Activated T-cell treated with anti-CD3 and anti-CD28 coated beads for 1 hour (primary cell): ENCODE data around the gene TEDC1.
A peak's percentile ranks its signal among the peaks of the same experiment; 100 is the strongest.

Experiments used
- DNase-seq: peaks from one replicate; pipeline ENCODE4 v3.0.0-alpha.2; 2020; ENCODE audit warnings: low read depth

The TEDC1 gene

GRCh38 chr14:105474483-105475268 lies 16.4 kb upstream of the TEDC1 start, which contains the start of gene CRIP2:
CRIP2 (plus strand) TSS chr14:105474821; CDS start chr14:105474863, 42 bp downstream.
- DNase-seq, result no peak

DNA sequence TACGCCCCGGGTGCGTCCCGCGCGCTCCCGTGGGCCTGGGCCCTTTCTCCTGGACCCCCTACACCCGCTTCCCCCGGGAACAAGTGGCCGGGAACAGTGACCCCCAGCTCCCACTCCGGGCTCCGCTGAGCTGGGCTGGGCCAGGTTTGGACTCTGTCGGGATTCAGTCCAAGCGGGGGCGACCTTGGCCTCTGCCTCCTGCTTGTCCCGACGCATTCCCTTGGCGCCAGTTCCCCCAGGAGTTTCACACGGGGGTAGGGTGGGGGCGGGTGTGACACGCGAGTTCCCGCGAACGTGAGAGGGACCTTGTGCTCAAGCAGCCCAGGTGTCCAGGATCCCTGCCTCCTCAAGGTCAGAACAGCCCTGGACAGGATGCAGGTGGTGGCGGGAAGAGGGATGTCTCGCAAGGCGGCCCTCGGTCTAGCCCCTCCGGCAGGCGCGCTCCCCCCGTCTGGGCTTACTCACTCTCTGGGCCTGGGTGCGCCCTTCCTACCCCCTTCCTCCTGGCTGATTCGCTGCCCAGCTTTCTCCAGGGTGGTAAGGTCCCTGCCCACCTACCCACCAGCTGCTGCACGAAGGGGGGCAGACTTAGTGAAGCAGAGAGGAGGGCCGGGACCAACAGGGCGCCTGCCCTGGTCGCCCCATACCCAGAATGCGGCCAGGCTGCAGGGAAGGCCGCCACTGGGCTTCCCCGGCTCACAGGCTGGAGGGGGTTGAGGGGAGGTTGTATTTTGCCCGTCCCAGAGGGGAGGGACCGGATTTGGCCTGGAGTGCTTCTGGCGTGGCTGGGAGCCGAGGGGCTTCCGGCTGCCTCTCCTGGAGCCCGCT lies 15.6 kb upstream of the TEDC1 start:
- DNase-seq, result no peak

DNA sequence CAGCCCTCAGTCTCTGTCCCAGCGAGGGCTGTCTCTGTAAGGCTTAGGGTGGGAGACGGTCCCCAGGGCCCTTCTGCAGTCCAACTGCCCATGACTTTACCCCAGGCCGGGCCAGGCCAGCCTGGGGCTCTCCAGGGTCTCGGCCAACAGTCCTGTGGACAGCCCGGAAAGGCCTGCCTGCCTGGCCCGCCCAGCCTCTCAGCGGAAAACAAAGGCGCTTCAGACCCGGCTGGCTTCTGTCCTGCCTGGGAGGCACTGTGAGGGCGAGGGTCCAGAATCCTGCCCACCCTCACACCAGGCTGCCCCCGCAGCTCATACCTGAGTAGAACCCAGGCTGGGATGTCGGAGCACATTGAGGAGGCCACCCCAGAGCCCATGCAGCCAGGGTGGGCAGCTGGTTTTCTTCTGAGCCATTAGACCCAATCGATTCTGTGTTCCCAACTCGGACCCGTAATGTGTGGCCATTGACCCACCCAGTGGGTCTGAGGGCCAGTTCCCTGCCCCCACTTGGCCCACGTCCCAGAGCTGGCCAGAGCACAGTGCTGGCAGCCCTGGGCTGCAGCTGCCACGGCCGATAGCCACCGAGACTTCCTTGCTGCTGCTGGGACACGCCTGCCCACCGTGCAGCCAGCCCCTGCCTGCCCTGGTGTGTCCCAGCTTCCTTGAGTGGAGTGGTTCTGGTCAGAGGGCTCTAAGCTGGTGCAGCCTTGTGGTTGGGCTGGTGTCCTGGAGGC lies 14.8 kb upstream of the TEDC1 start:
- DNase-seq, result no peak

DNA sequence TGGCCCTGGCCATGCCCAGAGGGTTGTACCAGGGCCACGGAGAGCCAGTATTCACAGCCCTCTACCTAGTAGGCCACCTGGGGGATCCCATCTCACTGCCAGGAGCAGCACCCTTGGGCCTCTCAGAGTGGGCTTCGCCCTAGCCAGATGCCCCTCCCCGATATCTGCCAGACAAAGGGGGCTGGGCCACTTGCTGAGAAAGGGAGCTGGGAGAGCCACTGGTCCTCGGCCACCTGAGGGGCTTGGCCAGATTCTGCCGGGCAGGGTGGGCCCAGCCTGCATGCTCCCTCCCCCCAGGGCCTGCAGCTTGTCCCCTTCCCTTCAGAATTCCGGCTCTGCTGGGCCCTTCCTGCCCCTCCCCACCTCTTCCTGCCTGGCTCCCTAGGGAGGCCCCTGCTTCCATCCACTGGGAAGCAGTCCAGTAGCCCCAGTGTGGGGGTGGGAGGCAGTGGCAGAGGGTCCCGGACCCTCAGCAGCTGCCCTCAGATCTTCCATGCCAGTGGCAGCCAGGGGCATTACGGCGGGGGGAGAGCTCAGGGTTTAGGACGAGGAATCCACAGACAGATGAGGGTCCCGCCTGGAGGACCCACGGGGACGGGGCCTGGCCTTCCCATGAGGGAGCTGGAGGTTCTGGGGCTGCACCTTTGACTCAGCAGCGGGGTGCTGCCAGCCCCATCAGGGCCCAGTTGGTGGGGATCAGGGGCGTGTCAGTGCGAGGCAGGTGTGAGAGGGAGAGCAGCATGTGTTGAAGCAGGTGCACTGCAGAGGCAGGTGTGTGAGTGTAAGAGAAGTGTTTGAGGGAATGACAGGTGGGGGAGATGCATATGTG lies 14.0 kb upstream of the TEDC1 start:
- no peak for DNase-seq

DNA sequence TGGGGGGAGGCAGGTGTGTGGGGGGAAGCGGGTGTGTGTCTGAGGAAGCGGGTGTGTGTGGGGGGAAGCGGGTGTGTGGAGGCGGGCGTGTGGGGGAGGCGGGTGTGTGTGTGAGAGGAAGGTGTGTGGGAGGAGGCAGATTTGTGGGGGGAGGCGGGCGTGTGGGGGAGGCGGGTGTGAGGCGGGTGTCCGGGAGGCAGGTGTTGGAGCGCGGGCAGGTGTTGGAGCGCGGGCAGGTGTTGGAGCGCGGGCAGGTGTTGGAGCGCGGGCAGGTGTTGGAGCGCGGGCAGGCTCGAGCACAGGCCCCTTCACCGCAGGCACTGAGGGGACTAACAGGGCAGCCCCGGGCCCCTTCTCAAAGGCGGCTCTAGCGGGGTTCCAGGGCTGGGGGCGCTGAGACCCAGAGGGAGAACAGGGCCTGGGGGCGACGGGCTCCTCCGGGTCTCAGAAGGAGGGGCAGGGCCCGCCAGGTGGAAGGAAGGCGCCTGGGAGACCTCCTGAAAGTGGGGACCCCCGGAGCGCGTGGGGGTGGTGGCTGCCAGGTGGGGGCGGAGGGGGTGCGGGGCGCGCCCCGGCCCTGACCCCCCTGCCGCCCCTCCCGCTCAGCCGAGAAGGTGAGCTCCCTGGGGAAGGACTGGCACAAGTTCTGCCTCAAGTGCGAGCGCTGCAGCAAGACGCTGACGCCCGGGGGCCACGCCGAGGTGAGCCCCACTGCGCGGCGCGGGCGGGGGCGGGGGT lies 13.2 kb upstream of the TEDC1 start:
- DNase-seq, result peak; percentile 66

DNA sequence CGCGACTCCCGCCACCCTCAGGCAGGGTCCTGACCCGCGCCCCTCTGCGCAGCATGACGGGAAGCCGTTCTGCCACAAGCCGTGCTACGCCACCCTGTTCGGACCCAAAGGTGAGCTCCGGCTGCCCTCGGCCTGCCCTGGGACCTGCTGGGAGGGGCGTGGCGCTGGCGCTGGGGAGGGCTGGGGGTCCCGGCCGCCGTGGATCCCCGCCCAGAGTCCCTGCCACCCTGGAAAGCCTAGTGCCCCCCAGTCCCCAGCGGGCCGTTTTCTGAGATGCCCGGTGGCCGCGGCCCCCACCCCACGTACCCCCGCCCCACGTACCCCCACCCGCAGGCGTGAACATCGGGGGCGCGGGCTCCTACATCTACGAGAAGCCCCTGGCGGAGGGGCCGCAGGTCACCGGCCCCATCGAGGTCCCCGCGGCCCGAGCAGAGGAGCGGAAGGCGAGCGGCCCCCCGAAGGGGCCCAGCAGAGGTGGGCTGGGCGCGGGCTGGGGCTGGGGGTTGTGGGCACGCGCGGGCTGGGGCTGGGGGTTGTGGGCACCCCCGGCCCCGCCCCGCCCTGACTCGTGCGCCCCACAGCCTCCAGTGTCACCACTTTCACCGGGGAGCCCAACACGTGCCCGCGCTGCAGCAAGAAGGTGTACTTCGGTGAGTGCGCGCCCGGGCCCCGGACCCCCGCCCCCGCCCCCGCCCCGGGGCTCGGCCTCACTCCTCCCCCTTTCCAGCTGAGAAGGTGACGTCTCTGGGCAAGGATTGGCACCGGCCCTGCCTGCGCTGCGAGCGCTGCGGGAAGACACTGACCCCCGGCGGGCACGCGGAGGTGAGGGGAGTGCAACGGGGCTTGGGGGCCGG lies 12.4 kb upstream of the TEDC1 start:
- no peak for DNase-seq

- DNase-seq, result no peak
Observed at GRCh38 chr14:105479431-105480158, 11.5 kb upstream of the TEDC1 start.

GRCh38 chr14:105480199-105480746 lies 10.8 kb upstream of the TEDC1 start:
- no peak for DNase-seq

GRCh38 chr14:105480807-105481801 lies 9.9 kb upstream of the TEDC1 start:
- peak; percentile 91 for DNase-seq

- DNase-seq, result peak; percentile 90
Observed at GRCh38 chr14:105481886-105482457, 9.1 kb upstream of the TEDC1 start.

GRCh38 chr14:105482486-105483110 lies 8.4 kb upstream of the TEDC1 start:
- DNase-seq, result no peak

DNA sequence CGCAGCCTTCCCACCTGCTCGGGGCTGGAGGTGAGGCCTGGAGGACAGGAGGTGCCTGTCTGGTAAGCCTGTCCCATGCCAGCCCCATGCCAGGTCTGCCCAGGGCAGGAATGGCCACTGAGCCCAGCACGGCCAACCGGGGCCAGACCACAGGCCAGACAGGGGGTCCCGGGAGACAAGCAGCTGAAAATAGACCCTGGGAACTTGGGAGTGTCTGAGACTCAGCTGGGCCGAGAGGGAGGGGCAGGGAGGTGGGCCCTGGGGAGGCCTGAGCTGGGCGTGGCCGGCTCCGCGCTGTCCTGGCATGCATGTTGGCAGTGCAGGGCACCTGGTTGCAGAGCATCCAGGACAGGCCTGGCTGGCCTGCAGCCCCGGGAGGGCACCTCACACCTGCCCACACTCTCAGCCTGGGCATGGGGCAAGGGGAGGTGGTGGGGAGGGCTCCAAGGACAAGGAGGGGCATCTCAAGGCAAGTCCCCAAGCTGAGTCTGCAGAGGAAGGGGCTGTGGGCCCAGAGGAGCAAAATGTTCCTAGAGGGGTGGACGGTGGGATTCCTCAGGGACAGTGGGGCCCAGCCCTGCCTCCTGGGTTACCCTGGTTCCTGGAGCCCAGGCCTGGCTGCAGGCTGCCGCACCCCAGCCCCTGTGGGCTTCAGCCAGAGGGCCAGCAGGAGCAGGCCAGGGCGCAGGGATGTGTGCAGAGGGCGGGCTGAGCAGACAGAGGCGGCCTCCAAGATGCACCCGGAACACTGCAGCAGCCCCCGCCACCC lies 7.6 kb upstream of the TEDC1 start:
- no peak for DNase-seq

DNA sequence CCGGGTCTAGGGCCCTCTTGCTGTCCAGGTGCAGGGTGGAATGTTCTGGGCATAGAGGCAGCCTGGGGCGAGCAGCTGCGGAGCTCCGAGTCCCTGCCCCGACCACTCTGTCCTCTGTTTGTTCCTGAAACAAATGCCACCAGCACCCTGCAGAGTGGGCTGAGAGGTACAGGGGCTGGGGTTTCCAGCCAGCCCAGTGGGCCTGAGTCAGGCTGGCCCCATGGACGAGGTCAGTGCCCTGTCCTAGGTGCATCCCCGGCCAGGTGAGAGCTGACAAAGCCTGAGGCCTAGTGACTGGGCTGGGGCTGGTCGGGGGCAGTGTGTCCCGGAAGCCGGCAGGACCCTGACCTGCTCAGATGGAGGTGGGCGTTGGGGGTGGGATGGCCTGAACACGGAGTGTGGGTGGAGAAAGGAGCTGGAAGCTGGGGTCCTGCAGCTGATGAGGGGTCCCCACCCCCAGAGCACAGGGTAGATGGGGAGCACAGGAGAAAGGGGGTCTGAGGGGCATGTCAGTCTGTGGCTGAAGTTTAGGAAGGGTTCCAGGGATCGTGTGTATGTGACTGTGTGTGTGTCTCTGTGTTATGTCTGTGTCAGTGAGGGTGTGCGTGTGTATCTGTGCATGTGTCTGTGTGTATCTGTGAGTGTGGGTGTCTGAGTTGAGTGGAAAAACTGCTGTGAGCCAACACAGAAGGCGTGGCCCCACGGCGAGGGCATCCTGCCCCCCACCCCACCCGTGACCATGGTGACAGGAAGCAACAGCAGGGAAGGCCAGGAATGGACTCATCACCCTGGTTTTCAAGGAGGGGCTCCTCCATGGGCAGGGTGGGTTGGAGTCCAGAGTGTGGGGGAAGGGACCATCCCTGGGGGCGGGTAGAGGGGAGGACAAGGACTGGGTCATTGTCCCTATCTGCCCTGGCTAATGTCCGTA lies 6.7 kb upstream of the TEDC1 start:
- peak; percentile 65 for DNase-seq

DNA sequence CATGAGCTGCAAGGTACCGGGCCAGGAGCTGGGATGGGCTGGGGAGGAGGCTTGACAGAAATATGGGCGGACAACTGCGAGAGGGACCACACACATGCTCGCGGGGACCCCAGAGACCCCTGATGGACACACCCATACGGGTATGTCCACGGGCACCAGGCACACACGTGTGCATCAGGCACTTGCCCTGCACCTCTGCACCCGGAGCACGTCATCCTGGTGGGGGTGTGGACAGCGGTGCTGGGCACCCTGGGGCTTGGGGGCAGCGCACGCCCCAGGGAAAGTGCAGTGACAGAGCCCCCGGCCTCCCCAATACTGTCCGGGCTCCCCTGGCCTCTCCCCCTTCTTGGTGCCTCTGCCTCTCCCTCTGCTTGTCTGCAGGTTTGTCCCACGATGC lies 6.1 kb upstream of the TEDC1 start:
- no peak for DNase-seq

DNA sequence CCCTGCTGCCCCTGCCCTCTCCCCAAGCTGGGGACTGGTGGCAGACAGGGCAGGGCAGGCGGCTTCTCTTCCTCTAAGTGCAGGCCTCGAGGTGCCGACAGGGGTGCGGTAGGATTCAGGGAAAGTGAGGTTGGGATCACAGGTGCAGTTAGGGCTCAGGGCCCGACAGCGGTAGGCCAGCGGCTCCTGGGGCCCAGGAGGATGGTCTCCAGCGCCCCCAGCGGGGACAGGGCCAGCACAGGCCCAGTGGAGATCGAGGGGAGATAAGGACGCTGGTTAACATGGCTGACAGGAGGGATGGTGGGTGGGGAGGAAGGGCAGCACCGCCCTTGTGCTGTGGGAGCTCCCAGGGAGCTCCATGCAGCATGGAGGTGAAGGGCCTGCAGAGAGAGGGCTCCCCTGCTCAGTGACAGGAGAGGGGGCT lies 5.3 kb upstream of the TEDC1 start:
- DNase-seq, result no peak
